K562 (cell line): ENCODE data around the gene MYOZ2. TPM values are rescaled to one million over a fixed set of nuclear protein-coding genes. Genes with fewer than 3 reads are reported as not detected.
A peak's percentile ranks its signal among the peaks of the same experiment; 100 is the strongest.

ENCODE experiments used
- CTCF ChIP-seq, 3 experiments: IDR thresholded peaks in 2 of 3; conservative IDR thresholded peaks in 1 of 3; 2 replicates each; pipeline ENCODE4 v1.5.1; 2011 to 2012; ENCODE audit warnings: low read length in 3 of 3, mild to moderate bottlenecking in 3 of 3, control low read depth in 2 of 3, improper control_type of control experiment in 1 of 3, inconsistent platforms in 1 of 3, low read depth in 1 of 3, mixed read lengths in 1 of 3, moderate library complexity in 1 of 3; ENCODE audit not compliant: insufficient read depth in 2 of 3
- CUX1 ChIP-seq: fragments of 200-800 bp; sonication (Bioruptor generic); IDR thresholded peaks from 2 replicates; pipeline ENCODE4 v1.6.1; 2016; ENCODE audit warnings: missing genetic modification characterization, missing compliant biosample characterization
- DNMT1 ChIP-seq: fragments of 450-650 bp; IDR thresholded peaks from 2 replicates; pipeline ENCODE4 v1.6.1; 2016; ENCODE audit warnings: antibody characterized with exemption, mild to moderate bottlenecking
- KLF10 ChIP-seq: fragments of 250-450 bp; sonication (Bioruptor Pico); IDR thresholded peaks from 2 replicates; pipeline ENCODE4 v1.6.1; 2021; ENCODE audit warnings: matching md5 sums
- MAFK ChIP-seq: IDR thresholded peaks from 2 replicates; pipeline ENCODE4 v1.6.1; 2011; ENCODE audit warnings: low read length, improper control_type of control experiment
- MXI1 ChIP-seq: IDR thresholded peaks from 2 replicates; pipeline ENCODE4 v1.6.1; 2011; ENCODE audit warnings: low read depth, mild to moderate bottlenecking, improper control_type of control experiment, low read length
- PREB ChIP-seq: sonication (generic); formaldehyde crosslinking; IDR thresholded peaks from 2 replicates; pipeline ENCODE4 v1.8.1; 2023; ENCODE audit warnings: mild to moderate bottlenecking, missing genetic modification reagents
- RFX1 ChIP-seq: fragments of 450-650 bp; IDR thresholded peaks from 2 replicates; pipeline ENCODE4 v1.6.1; 2016; ENCODE audit warnings: mild to moderate bottlenecking, moderate library complexity
- RUNX1 ChIP-seq: sonication (generic); IDR thresholded peaks from 2 replicates; pipeline ENCODE4 v1.6.1; 2016; ENCODE audit warnings: antibody characterized with exemption, low read depth
- SMARCA4 ChIP-seq: fragments of 450-650 bp; IDR thresholded peaks from 2 replicates; pipeline ENCODE4 v1.6.1; 2016
- SREBF1 ChIP-seq: fragments of 150-350 bp; IDR thresholded peaks from 2 replicates; pipeline ENCODE4 v1.6.1; 2014; ENCODE audit warnings: antibody characterized with exemption, low read depth, low read length, borderline replicate concordance
- ZBTB9 ChIP-seq: fragments of 450-650 bp; formaldehyde crosslinking; IDR thresholded peaks from 2 replicates; pipeline ENCODE4 v1.4.0; 2020; ENCODE audit warnings: mild to moderate bottlenecking, moderate library complexity
- ZFP1 ChIP-seq: fragments of 450-650 bp; formaldehyde crosslinking; IDR thresholded peaks from 2 replicates; pipeline ENCODE4 v1.4.0; 2020; ENCODE audit warnings: mild to moderate bottlenecking, mixed read lengths
- ZNF41 ChIP-seq: fragments of 250-450 bp; sonication (Bioruptor Pico); conservative IDR thresholded peaks from 2 replicates; pipeline ENCODE4 v1.4.0; 2020; ENCODE audit warnings: mild to moderate bottlenecking
- polyA plus RNA-seq, 8 experiments: library from polyadenylated mRNA; depleted of rRNA in 4 of 8; stranded (reverse) in 5 of 8; unstranded in 3 of 8; fragments of >200 nt; fragmentation: Nextera tagmentation in 2 of 8; fragmentation: Illumina TruSeq in 1 of 8; extraction: Ambion mirVana in 2 of 8; extraction: Trizol in 1 of 8; gene quantifications; 2 replicates each; pipeline versions ENCODE4 v1.2.1 to v1.2.3, GENCODE V29; 2011 to 2014; ENCODE audit warnings: inconsistent platforms in 1 of 8, missing spikeins in 1 of 8
- total RNA-seq, 7 experiments: library from RNA; depleted of rRNA in 6 of 7; stranded (reverse); fragments of >200 nt in 6 of 7; fragmentation: Illumina TruSeq in 2 of 7; extraction: Trizol in 2 of 7; gene quantifications; 2 replicates each; pipeline versions ENCODE4 v1.2.1 to v1.2.3, GENCODE V29; 2011 to 2021; ENCODE audit warnings: low replicate concordance in 1 of 7
- TF ChIP-seq, protein P1 (sequence below): fragments of 250-450 bp; sonication (Bioruptor Pico); IDR thresholded peaks from 2 replicates; pipeline ENCODE4 v1.5.0; 2021; ENCODE audit warnings: mild to moderate bottlenecking, moderate library complexity

The MYOZ2 gene
- total and polyA plus RNA-seq, 9 of the 15 experiments (the other 6 are each of a cell fraction or from before 2014, with no cell fraction given), result not detected

GRCh38 chr4:119207051-119207450, 71.4 kb downstream of the MYOZ2 start (continued):
- TF ChIP-seq DNMT1, result no peak
- TF ChIP-seq KLF10 (CRISPR knock-in tag), result no peak
- no peak for TF ChIP-seq CUX1
- TF ChIP-seq ZNF41, result no peak
- TF ChIP-seq RUNX1, result no peak
- no peak for TF ChIP-seq ZFP1 (CRISPR knock-in tag)
- TF ChIP-seq, protein P1, sequence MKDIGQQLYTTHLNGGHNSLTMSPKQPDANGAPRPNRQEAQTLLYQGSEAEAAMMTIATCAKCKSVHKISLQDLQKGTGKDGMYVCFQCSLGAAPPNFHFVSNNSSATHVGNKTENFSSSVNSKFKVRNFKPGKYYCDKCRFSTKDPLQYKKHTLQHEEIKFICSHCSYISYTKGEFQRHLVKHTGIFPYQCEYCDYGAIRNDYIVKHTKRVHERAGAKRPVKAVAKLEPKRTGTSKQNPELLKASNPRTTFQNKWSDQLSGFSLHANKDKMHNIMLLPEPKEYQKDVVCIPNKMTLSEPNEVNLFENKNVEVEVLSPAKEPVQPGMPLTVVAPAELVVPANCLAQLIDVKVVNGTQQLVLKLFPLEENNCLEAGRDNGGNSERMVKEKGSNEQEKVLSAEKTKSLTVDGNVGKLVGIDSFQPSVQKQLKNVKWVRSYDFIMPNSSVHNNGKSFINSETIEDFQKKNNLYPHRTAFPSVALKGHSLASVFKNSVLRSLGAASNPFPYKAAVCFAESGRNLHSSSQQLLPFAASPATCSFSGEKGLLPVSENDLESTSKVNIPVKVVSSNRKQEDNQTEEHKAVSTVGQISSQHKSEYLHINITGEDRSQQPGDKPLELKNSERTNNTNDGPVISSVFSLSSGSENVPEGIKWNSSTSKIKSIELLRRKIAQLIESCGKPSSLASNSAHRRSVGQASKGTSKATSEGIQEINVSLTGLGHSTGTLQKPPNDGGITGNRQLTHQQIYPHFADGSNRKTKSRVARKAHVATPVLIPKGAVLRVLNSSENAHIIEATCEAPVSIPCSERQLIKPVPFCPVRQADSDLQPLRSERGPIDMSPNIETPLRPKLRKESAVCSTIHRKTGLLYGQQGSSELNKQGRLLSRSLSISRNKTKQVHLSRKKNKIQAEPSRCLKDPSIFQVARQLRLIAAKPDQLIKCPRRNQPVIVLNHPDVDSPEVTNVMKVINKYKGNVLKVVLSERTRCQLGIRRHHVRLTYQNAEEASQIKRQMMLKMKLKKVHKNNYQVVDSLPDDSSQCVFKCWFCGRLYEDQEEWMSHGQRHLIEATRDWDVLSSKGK (CRISPR knock-in tag), result no peak
- peak; percentile 26; the same call in 1 of the 2 replicates for TF ChIP-seq RFX1
- peak; percentile 24; the same call in 1 of the 2 replicates for TF ChIP-seq SMARCA4
- no peak for TF ChIP-seq ZBTB9 (CRISPR knock-in tag)
- TF ChIP-seq MXI1, result no peak
- TF ChIP-seq CTCF (IDR thresholded peaks at IDR 0.05 in 2 of 3, conservative IDR thresholded peaks at IDR 0.05 in 1 of 3; ENCODE audit: insufficient read depth in 2 of 3, low read depth in 1 of 3, low read length in 3 of 3), result no peak
- no peak for TF ChIP-seq SREBF1
- TF ChIP-seq PREB, result no peak
- TF ChIP-seq MAFK, result no peak
